Measurements from ENCODE around the gene TMEM86A.

DNA sequence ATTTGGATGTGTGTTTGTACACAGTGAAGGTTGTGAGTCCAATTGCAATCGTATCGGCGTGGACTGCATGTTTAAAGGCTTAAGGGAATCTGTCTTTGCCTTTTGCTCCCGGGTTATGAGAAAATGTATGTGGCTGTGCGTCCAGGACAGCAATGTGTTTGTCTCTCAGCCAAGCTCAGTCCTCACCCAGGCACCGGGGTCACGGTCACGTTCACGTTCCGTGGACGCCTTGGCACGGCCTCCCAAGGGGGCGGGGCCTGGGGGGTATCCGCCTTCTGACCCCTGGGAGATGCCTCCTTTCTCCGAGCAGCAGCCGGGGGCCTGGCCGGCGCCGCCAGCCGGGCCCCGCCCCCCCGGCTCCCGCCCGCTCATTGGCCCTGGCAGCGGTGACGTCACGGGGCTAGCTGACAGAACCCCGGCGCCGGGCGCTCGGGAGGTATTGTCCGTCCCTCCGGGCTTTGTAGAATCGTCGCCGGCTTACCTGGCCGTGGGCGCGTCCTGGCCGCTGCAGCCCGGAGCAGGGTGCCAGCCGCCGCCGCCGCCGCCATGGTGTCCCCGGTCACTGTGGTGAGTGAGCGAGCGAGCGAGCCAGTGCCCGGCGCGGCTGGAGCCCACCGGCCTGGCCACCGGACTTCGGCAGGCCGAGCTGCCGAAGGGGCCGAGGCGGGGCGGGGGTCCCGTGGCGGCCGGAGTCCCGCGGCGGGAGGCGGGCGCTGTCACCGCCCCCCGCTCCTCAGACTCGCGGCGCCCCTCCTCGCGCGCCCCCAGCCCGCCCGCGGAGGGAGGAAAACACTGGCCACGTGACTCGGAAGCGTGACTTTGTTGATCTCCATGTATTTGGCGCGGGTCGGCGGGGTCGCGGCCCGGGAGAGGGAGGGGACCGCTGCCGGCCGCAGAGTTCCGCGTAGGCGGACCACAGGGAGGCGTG, at the start of gene TMEM86A:
- TF ChIP-seq CTCF (IDR thresholded peaks at IDR 0.05) (no peak), POLR2AphosphoS5 (IDR thresholded peaks at IDR 0.05) (peak; percentile 47 to 83 (median 64)), EP300 (IDR thresholded peaks at IDR 0.05) (no peak)
